Measurements from ENCODE around the gene PCGF5. TPM values are rescaled to one million over a fixed set of nuclear protein-coding genes. Genes with fewer than 3 reads are reported as not detected.

The PCGF5 gene
- total RNA-seq, 1 donor from 2014 or later = 47.6 TPM

- ATAC-seq = no peak
- Histone ChIP-seq H3K9me3 (no peaks in the 10 kb centered on the region), H3K27me3 (ENCODE audit: low read depth) (no peaks in the 10 kb centered on the region), H3K27ac (no peak overlapping the region), H3K4me1 (no peaks in the 10 kb centered on the region), H3K36me3 (no peaks in the 10 kb centered on the region), H3K4me3 (no peak overlapping the region)
- no peak for DNase-seq
- no peak for TF ChIP-seq CTCF (IDR thresholded peaks at IDR 0.05)
- intact Hi-C loops (cut with DNase I) = no loop called here
Measured at GRCh38 chr10:91287912-91288311, 67.4 kb downstream of the PCGF5 start.

GRCh38 chr10:91289305-91289704 is 68.8 kb downstream of the PCGF5 start:
- ATAC-seq (no peak), DNase-seq (no peak)
- TF ChIP-seq CTCF (IDR thresholded peaks at IDR 0.05) = no peak
- Histone ChIP-seq H3K36me3 (no peaks in the 10 kb centered on the region), H3K27me3 (ENCODE audit: low read depth) (no peaks in the 10 kb centered on the region), H3K9me3 (no peaks in the 10 kb centered on the region), H3K4me3 (no peak overlapping the region), H3K4me1 (no peaks in the 10 kb centered on the region), H3K27ac (no peak overlapping the region)
- intact Hi-C loops (cut with DNase I) = no loop called here

- H3K4me1 ChIP-seq = no peaks in the 10 kb centered on the region
- DNase-seq (no peak), ATAC-seq (no peak)
- H3K4me3 ChIP-seq = no peak overlapping the region
- intact Hi-C loops (cut with DNase I) = no loop called here
- no peak for TF ChIP-seq CTCF (IDR thresholded peaks at IDR 0.05)
- H3K27ac ChIP-seq = no peak overlapping the region
- no peaks in the 10 kb centered on the region for H3K27me3 ChIP-seq (ENCODE audit: low read depth)
- H3K36me3 ChIP-seq = no peaks in the 10 kb centered on the region
- H3K9me3 ChIP-seq = no peaks in the 10 kb centered on the region
Measured at GRCh38 chr10:91290607-91291006, 70.1 kb downstream of the PCGF5 start.

GRCh38 chr10:91294134-91294906 is 73.9 kb downstream of the PCGF5 start:
- Histone ChIP-seq H3K27me3 (ENCODE audit: low read depth) (no peaks in the 10 kb centered on the region), H3K4me1 (peaks cover 11% of the 10 kb centered on the region), H3K27ac (no peak overlapping the region), H3K4me3 (no peak overlapping the region), H3K36me3 (no peaks in the 10 kb centered on the region), H3K9me3 (no peaks in the 10 kb centered on the region)
- intact Hi-C loops (cut with DNase I) = no loop called here
- no peak for TF ChIP-seq CTCF (IDR thresholded peaks at IDR 0.05)
- DNase-seq (no peak), ATAC-seq (no peak)

- intact Hi-C loops (cut with DNase I) = no loop called here
- ATAC-seq (no peak), DNase-seq (no peak)
- H3K27me3 ChIP-seq (ENCODE audit: low read depth) = no peaks in the 10 kb centered on the region
- H3K4me3 ChIP-seq = no peak overlapping the region
- no peak for TF ChIP-seq CTCF (IDR thresholded peaks at IDR 0.05)
- H3K36me3 ChIP-seq = no peaks in the 10 kb centered on the region
- peaks cover 11% of the 10 kb centered on the region for H3K4me1 ChIP-seq
- H3K27ac ChIP-seq = no peak overlapping the region
- no peaks in the 10 kb centered on the region for H3K9me3 ChIP-seq
Measured at GRCh38 chr10:91295346-91295745, 74.9 kb downstream of the PCGF5 start.
